H1 (cell line): ENCODE results near the gene CLDN6. TPM values are rescaled to one million over a fixed set of nuclear protein-coding genes. Genes with fewer than 3 reads are reported as not detected.
A peak's percentile ranks its signal among the peaks of the same experiment; 100 is the strongest.

ENCODE experiments used
- CTCF ChIA-PET: fragments of 300-600 bp; sonication (Branson Sonifier 250); formaldehyde crosslinking; loops from one replicate; lab custom pipeline; 2021; ENCODE audit not compliant: partially characterized antibody; lab: Charles Lee
- POLR2A ChIA-PET: fragments of 300-600 bp; sonication (Branson Sonifier 250); formaldehyde crosslinking; loops from one replicate; lab custom pipeline; 2021; ENCODE audit warnings: inconsistent platforms; ENCODE audit not compliant: partially characterized antibody; lab: Charles Lee
- DNase-seq, 2 experiments: peaks; one replicate each; pipeline versions ENCODE4 v3.0.0 to v3.0.0-alpha.2; 2010 to 2022; ENCODE audit warnings: low spot score in 2 of 2, low read depth in 1 of 2, mixed read lengths in 1 of 2
- FAIRE-seq: peaks from 2 replicates; lab custom pipeline; 2011; peaks lifted over from hg19 to GRCh38; lab: Jason Lieb, UNC
- H2AFZ ChIP-seq: 2 replicates; pipeline ENCODE4 v1.8.1; 2012; ENCODE audit warnings: low read length, inconsistent platforms
- H2AK5ac ChIP-seq: 2 replicates; pipeline ENCODE4 v1.6.1; 2013; ENCODE audit warnings: low read depth, low read length
- H2BK120ac ChIP-seq: replicated peaks from 2 replicates; pipeline ENCODE3; 2013; ENCODE audit warnings: low read depth, low read length, inconsistent platforms
- H2BK12ac ChIP-seq: 2 replicates; pipeline ENCODE4 v1.6.1; 2013; ENCODE audit warnings: low read depth, low read length
- H2BK15ac ChIP-seq: 2 replicates; pipeline ENCODE4 v1.6.1; 2013; ENCODE audit warnings: low read length
- H2BK20ac ChIP-seq: 2 replicates; pipeline ENCODE4 v1.6.1; 2013; ENCODE audit warnings: low read length
- H2BK5ac ChIP-seq: 2 replicates; pipeline ENCODE4 v1.6.1; 2013; ENCODE audit warnings: low read depth, low read length
- H3K14ac ChIP-seq: 2 replicates; pipeline ENCODE4 v1.6.1; 2013; ENCODE audit warnings: inconsistent platforms; ENCODE audit not compliant: insufficient read length
- H3K18ac ChIP-seq: 2 replicates; pipeline ENCODE4 v1.6.1; 2013; ENCODE audit warnings: low read length; ENCODE audit errors: extremely low read depth
- H3K23ac ChIP-seq: 2 replicates; pipeline ENCODE4 v1.6.1; 2013; ENCODE audit warnings: inconsistent platforms; ENCODE audit not compliant: insufficient read length
- H3K23me2 ChIP-seq: 2 replicates; pipeline ENCODE4 v1.6.1; 2013; ENCODE audit warnings: low read depth, low read length
- H3K27ac ChIP-seq: 2 replicates; pipeline ENCODE4 v1.6.1; 2011; ENCODE audit warnings: low read depth, low read length, inconsistent platforms
- H3K27me3 ChIP-seq, 4 experiments: replicated peaks in 1 of 4; 1 replicate in 1 of 4; 2 replicates in 3 of 4; pipeline versions ENCODE4 v1.6.1 to v1.8.1; 2011 to 2013; ENCODE audit warnings: low read length in 3 of 4, mild to moderate bottlenecking in 3 of 4, inconsistent platforms in 2 of 4, mixed read lengths in 2 of 4, moderate library complexity in 1 of 4; ENCODE audit not compliant: control insufficient read depth in 3 of 4, insufficient read depth in 3 of 4; ENCODE audit errors: extremely low read depth in 1 of 4
- H3K36me3 ChIP-seq, 4 experiments: 2 replicates each; pipeline versions ENCODE4 v1.6.1 to v1.8.1; 2011 to 2013; ENCODE audit warnings: mild to moderate bottlenecking in 4 of 4, low read length in 3 of 4, moderate library complexity in 2 of 4, control low read depth in 1 of 4, inconsistent platforms in 1 of 4; ENCODE audit not compliant: insufficient read depth in 4 of 4, control insufficient read depth in 2 of 4
- H3K4ac ChIP-seq: replicated peaks from 2 replicates; pipeline ENCODE3; 2013; ENCODE audit warnings: low read length, low read depth, mixed read lengths, inconsistent platforms; ENCODE audit not compliant: insufficient read length
- H3K4me1 ChIP-seq, 4 experiments: replicated peaks in 1 of 4; 1 replicate in 1 of 4; 2 replicates in 3 of 4; pipeline versions ENCODE4 v1.6.1 to v1.8.1; 2011 to 2013; ENCODE audit warnings: low read length in 3 of 4, inconsistent platforms in 2 of 4, mixed read lengths in 1 of 4; ENCODE audit not compliant: insufficient read depth in 4 of 4, control insufficient read depth in 3 of 4
- H3K4me2 ChIP-seq, 2 experiments: 2 replicates each; pipeline versions ENCODE4 v1.6.1 to v1.8.1; 2011 to 2013; ENCODE audit warnings: low read depth in 2 of 2, low read length in 2 of 2, control low read depth in 1 of 2, inconsistent platforms in 1 of 2, mild to moderate bottlenecking in 1 of 2; ENCODE audit not compliant: insufficient read depth in 1 of 2
- H3K4me3 ChIP-seq, 4 experiments: fragments of 200-600, 300-600 bp in 1 of 4; sonication (generic), shearing (Covaris generic), sonication (Bioruptor Twin) in 1 of 4; 2 replicates each; pipeline versions ENCODE4 v1.5.1 to v1.8.1; 2011 to 2016; ENCODE audit warnings: low read length in 4 of 4, low read depth in 3 of 4, control low read depth in 2 of 4, inconsistent platforms in 2 of 4, mild to moderate bottlenecking in 2 of 4, mixed read lengths in 1 of 4, moderate library complexity in 1 of 4; ENCODE audit not compliant: insufficient read depth in 2 of 4; ENCODE audit errors: extremely low read depth in 1 of 4
- H3K56ac ChIP-seq: replicated peaks from 2 replicates; pipeline ENCODE3; 2013; ENCODE audit warnings: low read depth, mild to moderate bottlenecking, mixed read lengths, low read length, inconsistent platforms; ENCODE audit not compliant: insufficient read length
- H3K79me1 ChIP-seq: 2 replicates; pipeline ENCODE4 v1.6.1; 2013; ENCODE audit warnings: low read depth, low read length, control low read depth
- H3K79me2 ChIP-seq, 2 experiments: 2 replicates each; pipeline versions ENCODE4 v1.6.1 to v1.8.1; 2012 to 2013; ENCODE audit warnings: low read length in 2 of 2, mild to moderate bottlenecking in 2 of 2, inconsistent platforms in 1 of 2; ENCODE audit not compliant: insufficient read depth in 2 of 2, control insufficient read depth in 1 of 2
- H3K9ac ChIP-seq, 4 experiments: replicated peaks in 1 of 4; 1 replicate in 1 of 4; 2 replicates in 3 of 4; pipeline versions ENCODE4 v1.6.1 to v1.8.1; 2011 to 2013; ENCODE audit warnings: low read depth in 3 of 4, low read length in 3 of 4, control low read depth in 2 of 4, mild to moderate bottlenecking in 2 of 4, moderate library complexity in 2 of 4, inconsistent platforms in 1 of 4; ENCODE audit errors: extremely low read depth in 1 of 4
- H3K9me3 ChIP-seq, 2 experiments: 2 replicates each; pipeline versions ENCODE4 v1.6.1 to v1.8.1; 2012 to 2013; ENCODE audit warnings: mild to moderate bottlenecking in 2 of 2, moderate library complexity in 2 of 2, control low read depth in 1 of 2, inconsistent platforms in 1 of 2, low read depth in 1 of 2, low read length in 1 of 2, mixed read lengths in 1 of 2; ENCODE audit not compliant: insufficient read depth in 2 of 2
- H4K20me1 ChIP-seq, 2 experiments: replicated peaks in 1 of 2; 2 replicates each; pipeline versions ENCODE3 to v1.8.1; 2011 to 2013; ENCODE audit warnings: inconsistent platforms in 2 of 2, low read length in 2 of 2, mild to moderate bottlenecking in 1 of 2; ENCODE audit not compliant: insufficient read depth in 2 of 2, control insufficient read depth in 1 of 2
- H4K5ac ChIP-seq: 2 replicates; pipeline ENCODE4 v1.6.1; 2013; ENCODE audit warnings: low read length, low read depth, mixed read lengths, inconsistent platforms; ENCODE audit not compliant: insufficient read length
- H4K8ac ChIP-seq: 2 replicates; pipeline ENCODE4 v1.8.0; 2013; ENCODE audit warnings: mild to moderate bottlenecking, moderate library complexity, low read length, inconsistent platforms; ENCODE audit not compliant: insufficient read depth; ENCODE audit errors: extremely low read depth
- H4K91ac ChIP-seq: replicated peaks from 2 replicates; pipeline ENCODE3; 2013; ENCODE audit warnings: low read length, mixed read lengths, inconsistent platforms; ENCODE audit not compliant: insufficient read length
- ATF3 ChIP-seq: IDR thresholded peaks from 2 replicates; pipeline ENCODE4 v1.6.1; 2011; ENCODE audit warnings: low read depth, mild to moderate bottlenecking, low read length; ENCODE audit not compliant: insufficient read depth
- CHD2 ChIP-seq: IDR thresholded peaks from 2 replicates; pipeline ENCODE4 v1.6.1; 2012; ENCODE audit warnings: low read length, improper control_type of control experiment
- CTBP2 ChIP-seq: IDR thresholded peaks from 2 replicates; pipeline ENCODE4 v1.7.0; 2011; ENCODE audit warnings: borderline replicate concordance, mild to moderate bottlenecking, moderate library complexity, mixed read lengths, low read length; ENCODE audit not compliant: insufficient read depth, insufficient read length
- E2F6 ChIP-seq: IDR thresholded peaks from 2 replicates; pipeline ENCODE4 v1.6.1; 2012; ENCODE audit warnings: inconsistent platforms
- EGR1 ChIP-seq: IDR thresholded peaks from 2 replicates; pipeline ENCODE4 v1.6.1; 2011; ENCODE audit warnings: low read depth, low read length, borderline replicate concordance
- GABPA ChIP-seq: IDR thresholded peaks from 2 replicates; pipeline ENCODE4 v1.6.1; 2011; ENCODE audit warnings: mild to moderate bottlenecking, low read length, moderate library complexity, borderline replicate concordance; ENCODE audit not compliant: insufficient read depth
- JUND ChIP-seq: IDR thresholded peaks from 2 replicates; pipeline ENCODE4 v1.6.1; 2011; ENCODE audit warnings: mild to moderate bottlenecking, improper control_type of control experiment, low read length
- POLR2AphosphoS5 ChIP-seq: IDR thresholded peaks from 2 replicates; pipeline ENCODE4 v1.6.1; 2011; ENCODE audit warnings: low read depth, low read length
- RAD21 ChIP-seq, 2 experiments: IDR thresholded peaks in 1 of 2; conservative IDR thresholded peaks in 1 of 2; 2 replicates each; pipeline ENCODE4 v1.6.1; 2011; ENCODE audit warnings: low read depth in 2 of 2, low read length in 2 of 2, improper control_type of control experiment in 1 of 2, inconsistent platforms in 1 of 2, mild to moderate bottlenecking in 1 of 2, moderate library complexity in 1 of 2
- SRF ChIP-seq: IDR thresholded peaks from 2 replicates; pipeline ENCODE4 v1.6.1; 2011; ENCODE audit warnings: mild to moderate bottlenecking, low read depth, low read length, moderate library complexity
- SUZ12 ChIP-seq: fragments of 200-600 bp; sonication (generic); IDR thresholded peaks from 2 replicates; pipeline ENCODE4 v1.6.1; 2012; ENCODE audit warnings: mild to moderate bottlenecking, inconsistent platforms, low read length, moderate library complexity, mixed read lengths
- WGBS, 2 experiments: shearing (Covaris generic) in 1 of 2; methylation state at CpG; one replicate each; pipeline versions ENCODE4 v1.1.6 to v1.1.7; 2013 to 2015; ENCODE audit warnings: low lambda C conversion rate in 2 of 2, mixed read lengths in 2 of 2, inconsistent platforms in 1 of 2, low coverage in 1 of 2, missing lambda C conversion rate in 1 of 2; ENCODE audit not compliant: insufficient replicate concordance in 2 of 2, insufficient coverage in 1 of 2, insufficient read length in 1 of 2; ENCODE audit errors: extremely low coverage in 1 of 2, missing lambda C conversion rate in 1 of 2; 5-methylcytosine and 5-hydroxymethylcytosine counted together
- polyA plus RNA-seq, 7 experiments: library from polyadenylated mRNA; depleted of rRNA in 3 of 7; stranded (reverse) in 5 of 7; unstranded in 2 of 7; fragments of >200 nt in 5 of 7; fragments of 200-250 nt in 2 of 7; gene quantifications; 1 replicate in 5 of 7; 2 replicates in 1 of 7; 4 replicates in 1 of 7; pipeline versions ENCODE4 v1.2.1 to v1.2.3, GENCODE V29; 2011 to 2013; ENCODE audit warnings: missing spikeins in 2 of 7, mixed read lengths in 2 of 7
- total RNA-seq: library from RNA; stranded (reverse); fragmentation: NEBNext Ultra II Directional; extraction: Animal tissue kit (Norgen Biotek cat#: 25700); gene quantifications from 2 replicates; pipeline ENCODE4 v1.2.1, GENCODE V29; 2021

The CLDN6 gene
- total and polyA plus RNA-seq, 2 of the 8 experiments (the other 6 are each of a cell fraction or from before 2014, with no cell fraction given): 747 to 1,115 TPM

GRCh38 chr16:2966808-2967191 is 51.2 kb downstream of the CLDN6 start:
- Histone ChIP-seq H3K18ac (no peak overlapping the region), H3K56ac (no peak overlapping the region), H2BK15ac (no peak overlapping the region), H4K91ac (no peak overlapping the region), H2BK5ac (no peak overlapping the region), H3K36me3 (peaks cover 0 to 4% (median 0%) of the 10 kb centered on the region in 4 experiments; a peak in 2 of 8 replicates), H4K8ac (no peak overlapping the region), H3K9me3 (no peaks in the 10 kb centered on the region), H2BK20ac (no peak overlapping the region), H4K20me1 (peaks cover 17 to 19% of the 10 kb centered on the region in 2 experiments), H3K4me2 (peak overlapping the region; percentile 40 to 66), H3K27ac (no peak overlapping the region), H2BK12ac (no peak overlapping the region), H3K4me3 (peak overlapping the region; percentile 8 to 51 (median 18); a peak in 6 of 8 replicates), H3K4ac (no peak overlapping the region), H3K9ac (no peak overlapping the region), H3K14ac (no peak overlapping the region), H3K27me3 (peaks cover 15 to 32% (median 23%) of the 10 kb centered on the region in 4 experiments; a peak in 6 of 7 replicates), H2BK120ac (no peak overlapping the region), H3K23me2 (peaks cover 27% of the 10 kb centered on the region), H4K5ac (no peak overlapping the region), H2AK5ac (no peak overlapping the region), H3K79me1 (peaks cover 7% of the 10 kb centered on the region), H3K4me1 (peaks cover 0 to 40% (median 23%) of the 10 kb centered on the region in 4 experiments; a peak in 6 of 7 replicates), H3K23ac (no peak overlapping the region), H3K79me2 (peaks cover 0 to 2% of the 10 kb centered on the region in 2 experiments; a peak in 1 of 4 replicates), H2AFZ (no peak overlapping the region)
- CTCF ChIA-PET: interaction anchor here (0.6 to 1.8 kb wide), 11 partner anchors 10 to 1116 kb away, joined by 3 to 10 read pairs (median 4); partner anchors contain the start of gene FLYWCH1
- DNase-seq (peak in 1 of 2 experiments; percentile 56), FAIRE-seq (no peak)
- WGBS, 2 experiments: 14% methylated on average over 15 of the region's 46 CpGs; no CpG with 5 or more reads in 1 of the 2 experiments
- POLR2A ChIA-PET: interaction anchor here (0.7 to 25.4 kb wide), 7 partner anchors 8 to 58 kb away, joined by 3 to 455 read pairs (median 7); partner anchors contain the start of genes CLDN6, HCFC1R1, PKMYT1 and THOC6
- TF ChIP-seq E2F6 (peak; percentile 18; the same call in 1 of the 2 replicates), ATF3 (no peak), EGR1 (no peak), SUZ12 (0 out of 2 replicates have a peak, but pooled peaks have one; percentile 53), RAD21 (IDR thresholded peaks at IDR 0.05 in 1 of 2, conservative IDR thresholded peaks at IDR 0.05 in 1 of 2; ENCODE audit: low read depth in 2 of 2, low read length in 2 of 2) (no peak), JUND (no peak), CHD2 (no peak), POLR2AphosphoS5 (no peak), SRF (no peak), CTBP2 (no peak), GABPA (peak; percentile 75; the same call in 1 of the 2 replicates)
